WTC11 (cell line): ENCODE data around the gene ARMC9. TPM values are rescaled to one million over a fixed set of nuclear protein-coding genes. Genes with fewer than 3 reads are reported as not detected.

Experiments
- ATAC-seq: fragments of 200-7000 bp; cut with Tn5 transposase; 2 replicates; pipeline ENCODE4 v1.10.0; 2021; ENCODE audit warnings: mild to moderate bottlenecking, moderate library complexity
- CTCF ChIA-PET: fragments of 300-600 bp; sonication (Branson Sonifier 250); formaldehyde crosslinking; loops from one replicate; lab custom pipeline; 2021; ENCODE audit warnings: antibody characterized with exemption; lab: Charles Lee
- POLR2A ChIA-PET: fragments of 350-600 bp; sonication (Branson Sonifier 250); formaldehyde crosslinking; loops from one replicate; lab custom pipeline; 2021; ENCODE audit warnings: antibody characterized with exemption; lab: Charles Lee
- DNase-seq: peaks from one replicate; pipeline ENCODE4 v3.0.0; 2021; ENCODE audit warnings: low spot score
- H3K27ac Mint-ChIP-seq: 2 replicates; pipeline ENCODE4 v1.8.0; 2021; ENCODE audit warnings: mixed read lengths
- H3K27me3 Mint-ChIP-seq: 2 replicates; pipeline ENCODE4 v1.8.0; 2021; ENCODE audit warnings: low read depth, mild to moderate bottlenecking, moderate library complexity, mixed read lengths
- H3K36me3 Mint-ChIP-seq: 2 replicates; pipeline ENCODE4 v1.8.0; 2021; ENCODE audit warnings: mixed read lengths
- H3K4me1 Mint-ChIP-seq: 2 replicates; pipeline ENCODE4 v1.8.0; 2022; ENCODE audit warnings: mixed read lengths
- H3K4me3 Mint-ChIP-seq: 2 replicates; pipeline ENCODE4 v1.8.0; 2021; ENCODE audit warnings: mild to moderate bottlenecking, moderate library complexity, mixed read lengths
- H3K9me3 Mint-ChIP-seq: 2 replicates; pipeline ENCODE4 v1.8.0; 2021; ENCODE audit warnings: mixed read lengths
- CDX4 ChIP-seq: fragments of 250-450 bp; sonication (Bioruptor Pico); IDR thresholded peaks from 2 replicates; pipeline ENCODE4 v1.9.0; 2021; ENCODE audit warnings: moderate library complexity, mild to moderate bottlenecking, inconsistent platforms, borderline replicate concordance
- CTCF ChIP-seq: fragments of 200-600 bp; IDR thresholded peaks from 2 replicates; pipeline ENCODE4 v1.8.0; 2022; ENCODE audit warnings: antibody characterized with exemption
- E2F1 ChIP-seq: sonication (generic); formaldehyde crosslinking; IDR thresholded peaks from 2 replicates; pipeline ENCODE4 v1.8.0; 2022; ENCODE audit warnings: mild to moderate bottlenecking, missing genetic modification reagents
- ESRRA ChIP-seq: sonication (generic); formaldehyde crosslinking; IDR thresholded peaks from 2 replicates; pipeline ENCODE4 v1.8.1; 2022; ENCODE audit warnings: mild to moderate bottlenecking, missing genetic modification reagents, borderline replicate concordance
- FOXJ3 ChIP-seq: sonication (generic); formaldehyde crosslinking; IDR thresholded peaks from 2 replicates; pipeline ENCODE4 v1.9.0; 2021; ENCODE audit warnings: missing genetic modification reagents, mild to moderate bottlenecking, borderline replicate concordance
- FOXK1 ChIP-seq: sonication (generic); formaldehyde crosslinking; IDR thresholded peaks from 2 replicates; pipeline ENCODE4 v1.8.0; 2022; ENCODE audit warnings: mild to moderate bottlenecking, moderate library complexity, missing genetic modification reagents
- GTF2I ChIP-seq: fragments of 250-450 bp; sonication (Bioruptor Pico); conservative IDR thresholded peaks from 2 replicates; pipeline ENCODE4 v1.4.0; 2021; ENCODE audit warnings: mild to moderate bottlenecking
- MYBL2 ChIP-seq: sonication (generic); formaldehyde crosslinking; IDR thresholded peaks from 2 replicates; pipeline ENCODE4 v1.8.1; 2023; ENCODE audit warnings: mild to moderate bottlenecking, moderate library complexity, missing genetic modification reagents
- NFE2L1 ChIP-seq: sonication (generic); formaldehyde crosslinking; IDR thresholded peaks from 2 replicates; pipeline ENCODE4 v1.8.1; 2023; ENCODE audit warnings: missing genetic modification reagents
- NR3C1 ChIP-seq: sonication (generic); formaldehyde crosslinking; conservative IDR thresholded peaks from 2 replicates; pipeline ENCODE4 v1.8.1; 2023; ENCODE audit warnings: low read depth, mild to moderate bottlenecking, missing genetic modification reagents
- PRRX2 ChIP-seq: fragments of 250-450 bp; sonication (Bioruptor Pico); IDR thresholded peaks from 2 replicates; pipeline ENCODE4 v1.8.0; 2021; ENCODE audit warnings: mild to moderate bottlenecking
- SMAD3 ChIP-seq: sonication (generic); formaldehyde crosslinking; IDR thresholded peaks from 2 replicates; pipeline ENCODE4 v1.8.0; 2022; ENCODE audit warnings: missing genetic modification reagents, mild to moderate bottlenecking, borderline replicate concordance
- USF1 ChIP-seq: sonication (generic); formaldehyde crosslinking; IDR thresholded peaks from 2 replicates; pipeline ENCODE4 v1.8.0; 2022; ENCODE audit warnings: mild to moderate bottlenecking, missing genetic modification reagents
- ZNF138 ChIP-seq: sonication (generic); formaldehyde crosslinking; conservative IDR thresholded peaks from 2 replicates; pipeline ENCODE4 v1.8.1; 2022; ENCODE audit warnings: mild to moderate bottlenecking, moderate library complexity, missing genetic modification reagents
- ZNF263 ChIP-seq: sonication (generic); formaldehyde crosslinking; IDR thresholded peaks from 2 replicates; pipeline ENCODE4 v1.8.1; 2022; ENCODE audit warnings: low read depth, mild to moderate bottlenecking, moderate library complexity, missing genetic modification reagents
- ZNF671 ChIP-seq: fragments of 250-450 bp; sonication (Bioruptor Pico); IDR thresholded peaks from 2 replicates; pipeline ENCODE4 v1.8.0; 2021; ENCODE audit warnings: mild to moderate bottlenecking
- ZSCAN18 ChIP-seq: fragments of 250-450 bp; sonication (Bioruptor Pico); IDR thresholded peaks from 2 replicates; pipeline ENCODE4 v2.1.2; 2022; ENCODE audit warnings: mild to moderate bottlenecking, moderate library complexity
- total RNA-seq: library from RNA; stranded (reverse); gene quantifications from 3 replicates; pipeline ENCODE4 v1.2.3, GENCODE V29; 2021
- TF ChIP-seq, protein P1 (sequence below): sonication (generic); formaldehyde crosslinking; IDR thresholded peaks from 2 replicates; pipeline ENCODE4 v1.8.0; 2022; ENCODE audit warnings: mild to moderate bottlenecking, missing genetic modification reagents
- TF ChIP-seq, protein P2 (sequence below): sonication (generic); formaldehyde crosslinking; IDR thresholded peaks from 2 replicates; pipeline ENCODE4 v1.8.1; 2023; ENCODE audit warnings: mild to moderate bottlenecking, missing genetic modification reagents, moderate library complexity
- TF ChIP-seq, protein P3 (sequence below): sonication (generic); formaldehyde crosslinking; IDR thresholded peaks from 2 replicates; pipeline ENCODE4 v1.8.1; 2023; ENCODE audit warnings: mild to moderate bottlenecking, moderate library complexity, missing genetic modification reagents

Gene ARMC9
- total RNA-seq, 1 experiment from 2014 or later, result 34.9 TPM

DNA sequence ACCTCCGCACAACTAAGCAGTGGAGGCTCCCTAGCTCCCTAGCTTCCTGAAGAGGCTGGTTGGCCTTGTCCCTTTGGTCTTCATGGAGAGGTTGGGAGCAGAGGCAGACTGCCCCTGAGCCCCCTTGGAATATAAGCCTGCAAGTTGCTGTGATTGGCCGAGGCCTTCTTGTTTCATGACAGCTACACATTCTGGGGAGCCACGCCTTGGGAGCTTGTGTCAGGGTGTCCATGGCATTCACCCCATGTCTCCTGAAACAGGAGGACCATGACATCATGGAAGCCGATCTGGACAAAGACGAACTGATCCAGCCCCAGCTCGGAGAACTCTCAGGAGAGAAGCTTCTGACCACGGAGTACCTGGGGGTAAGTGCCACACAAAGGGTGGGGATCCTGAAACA, 133.1 kb downstream of the ARMC9 start (continued):
- TF ChIP-seq E2F1, result no peak
- TF ChIP-seq USF1 (CRISPR knock-in tag), result no peak
- no peak for TF ChIP-seq MYBL2 (CRISPR knock-in tag)
- no peak for TF ChIP-seq ZSCAN18
- TF ChIP-seq PRRX2, result no peak
- no peak for TF ChIP-seq ZNF263 (CRISPR knock-in tag)
- TF ChIP-seq ZNF138 (CRISPR knock-in tag), result no peak
- no peak for TF ChIP-seq FOXK1 (CRISPR knock-in tag)
- TF ChIP-seq, protein P1, sequence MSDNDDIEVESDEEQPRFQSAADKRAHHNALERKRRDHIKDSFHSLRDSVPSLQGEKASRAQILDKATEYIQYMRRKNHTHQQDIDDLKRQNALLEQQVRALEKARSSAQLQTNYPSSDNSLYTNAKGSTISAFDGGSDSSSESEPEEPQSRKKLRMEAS (CRISPR knock-in tag), result no peak
- no peak for TF ChIP-seq CDX4 (CRISPR knock-in tag)

GRCh38 chr2:231332388-231332787, 134.0 kb downstream of the ARMC9 start:
- peaks cover 34% of the 10 kb centered on the region for H3K36me3 Mint-ChIP-seq
- H3K27ac Mint-ChIP-seq, result peak overlapping the region; percentile 18; the same call in 1 of the 2 replicates
- POLR2A ChIA-PET, result no interaction called here
- H3K9me3 Mint-ChIP-seq, result no peaks in the 10 kb centered on the region; the same call in 1 of the 2 replicates
- ATAC-seq, result no peak
- H3K4me1 Mint-ChIP-seq, result peaks cover 15% of the 10 kb centered on the region
- H3K27me3 Mint-ChIP-seq, result no peaks in the 10 kb centered on the region
- CTCF ChIA-PET, result no interaction called here
- TF ChIP-seq ESRRA (CRISPR knock-in tag), result no peak
- TF ChIP-seq NR3C1 (CRISPR knock-in tag), result no peak
- TF ChIP-seq ZSCAN18, result no peak
- TF ChIP-seq, protein P2, sequence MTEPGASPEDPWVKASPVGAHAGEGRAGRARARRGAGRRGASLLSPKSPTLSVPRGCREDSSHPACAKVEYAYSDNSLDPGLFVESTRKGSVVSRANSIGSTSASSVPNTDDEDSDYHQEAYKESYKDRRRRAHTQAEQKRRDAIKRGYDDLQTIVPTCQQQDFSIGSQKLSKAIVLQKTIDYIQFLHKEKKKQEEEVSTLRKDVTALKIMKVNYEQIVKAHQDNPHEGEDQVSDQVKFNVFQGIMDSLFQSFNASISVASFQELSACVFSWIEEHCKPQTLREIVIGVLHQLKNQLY (CRISPR knock-in tag), result no peak
- no peak for TF ChIP-seq CTCF
- no peak for TF ChIP-seq SMAD3
- TF ChIP-seq NFE2L1 (CRISPR knock-in tag), result no peak
- no peak for TF ChIP-seq ZNF138 (CRISPR knock-in tag)
- TF ChIP-seq GTF2I (CRISPR knock-in tag), result no peak
- TF ChIP-seq ZNF671 (CRISPR knock-in tag), result no peak
- TF ChIP-seq, protein P3, sequence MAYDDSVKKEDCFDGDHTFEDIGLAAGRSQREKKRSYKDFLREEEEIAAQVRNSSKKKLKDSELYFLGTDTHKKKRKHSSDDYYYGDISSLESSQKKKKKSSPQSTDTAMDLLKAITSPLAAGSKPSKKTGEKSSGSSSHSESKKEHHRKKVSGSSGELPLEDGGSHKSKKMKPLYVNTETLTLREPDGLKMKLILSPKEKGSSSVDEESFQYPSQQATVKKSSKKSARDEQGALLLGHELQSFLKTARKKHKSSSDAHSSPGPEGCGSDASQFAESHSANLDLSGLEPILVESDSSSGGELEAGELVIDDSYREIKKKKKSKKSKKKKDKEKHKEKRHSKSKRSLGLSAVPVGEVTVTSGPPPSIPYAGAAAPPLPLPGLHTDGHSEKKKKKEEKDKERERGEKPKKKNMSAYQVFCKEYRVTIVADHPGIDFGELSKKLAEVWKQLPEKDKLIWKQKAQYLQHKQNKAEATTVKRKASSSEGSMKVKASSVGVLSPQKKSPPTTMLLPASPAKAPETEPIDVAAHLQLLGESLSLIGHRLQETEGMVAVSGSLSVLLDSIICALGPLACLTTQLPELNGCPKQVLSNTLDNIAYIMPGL, result no peak
- no peak for TF ChIP-seq FOXJ3
- no peak overlapping the region for H3K4me3 Mint-ChIP-seq
- no peak for DNase-seq
